Gastrocnemius medialis (tissue), 4 donors: ENCODE measurements around the gene RARB.

Source experiments
- POLR2A ChIP-seq, 2 donors: fragments of 450-650 bp; IDR thresholded peaks; one replicate each; pipeline ENCODE4 v1.6.1; 2017; ENCODE audit warnings: antibody characterized with exemption in 2 of 2, mild to moderate bottlenecking in 2 of 2, moderate library complexity in 2 of 2
- TF ChIP-seq, protein P1 (sequence below), 5 experiments: fragments of 450-650 bp in 3 of 5; fragments of 200-600 bp in 2 of 5; sonication (generic) in 2 of 5; IDR thresholded peaks in 4 of 5; conservative IDR thresholded peaks in 1 of 5; 1 replicate in 4 of 5; 2 replicates in 1 of 5; pipeline ENCODE4 v1.5.1; 2016 to 2019; ENCODE audit warnings: antibody characterized with exemption in 5 of 5, mild to moderate bottlenecking in 3 of 5, moderate library complexity in 3 of 5

DNA sequence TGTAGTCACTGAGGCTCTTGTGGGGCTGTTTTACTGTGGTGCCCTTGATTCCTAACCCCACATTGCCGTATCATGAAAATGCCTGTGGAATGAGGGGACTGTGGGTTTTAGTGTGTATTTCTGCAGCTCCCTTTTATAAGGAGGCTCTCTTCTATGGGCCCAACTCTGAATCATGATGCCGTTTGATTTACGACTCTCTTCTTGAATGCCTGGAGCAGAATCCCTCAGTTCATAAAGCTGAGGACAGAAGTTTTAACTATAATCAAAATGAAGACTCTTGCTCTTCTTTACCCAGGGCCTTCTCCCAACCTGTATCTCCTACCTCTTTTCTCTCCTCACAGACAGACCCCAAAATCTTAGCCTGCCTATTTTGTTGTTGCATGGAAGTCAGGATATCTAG lies 109.5 kb downstream of the RARB start:
- no peak for TF ChIP-seq POLR2A (IDR thresholded peaks at IDR 0.05)
- TF ChIP-seq, protein P1, sequence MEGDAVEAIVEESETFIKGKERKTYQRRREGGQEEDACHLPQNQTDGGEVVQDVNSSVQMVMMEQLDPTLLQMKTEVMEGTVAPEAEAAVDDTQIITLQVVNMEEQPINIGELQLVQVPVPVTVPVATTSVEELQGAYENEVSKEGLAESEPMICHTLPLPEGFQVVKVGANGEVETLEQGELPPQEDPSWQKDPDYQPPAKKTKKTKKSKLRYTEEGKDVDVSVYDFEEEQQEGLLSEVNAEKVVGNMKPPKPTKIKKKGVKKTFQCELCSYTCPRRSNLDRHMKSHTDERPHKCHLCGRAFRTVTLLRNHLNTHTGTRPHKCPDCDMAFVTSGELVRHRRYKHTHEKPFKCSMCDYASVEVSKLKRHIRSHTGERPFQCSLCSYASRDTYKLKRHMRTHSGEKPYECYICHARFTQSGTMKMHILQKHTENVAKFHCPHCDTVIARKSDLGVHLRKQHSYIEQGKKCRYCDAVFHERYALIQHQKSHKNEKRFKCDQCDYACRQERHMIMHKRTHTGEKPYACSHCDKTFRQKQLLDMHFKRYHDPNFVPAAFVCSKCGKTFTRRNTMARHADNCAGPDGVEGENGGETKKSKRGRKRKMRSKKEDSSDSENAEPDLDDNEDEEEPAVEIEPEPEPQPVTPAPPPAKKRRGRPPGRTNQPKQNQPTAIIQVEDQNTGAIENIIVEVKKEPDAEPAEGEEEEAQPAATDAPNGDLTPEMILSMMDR (IDR thresholded peaks at IDR 0.05 in 4 of 5, conservative IDR thresholded peaks at IDR 0.05 in 1 of 5) = no peak
